ENCODE results near the gene CLASRP.

Gene CLASRP

GRCh38 chr19:45063851-45064801 is 25.3 kb downstream of the CLASRP start:
- DNase-seq = no peak

- DNase-seq = no peak
Observed at GRCh38 chr19:45066921-45067661, 28.2 kb downstream of the CLASRP start.

GRCh38 chr19:45068041-45068440 is 29.2 kb downstream of the CLASRP start:
- DNase-seq = no peak

- no peak for DNase-seq
Observed at GRCh38 chr19:45069056-45069455, 30.2 kb downstream of the CLASRP start.

DNA sequence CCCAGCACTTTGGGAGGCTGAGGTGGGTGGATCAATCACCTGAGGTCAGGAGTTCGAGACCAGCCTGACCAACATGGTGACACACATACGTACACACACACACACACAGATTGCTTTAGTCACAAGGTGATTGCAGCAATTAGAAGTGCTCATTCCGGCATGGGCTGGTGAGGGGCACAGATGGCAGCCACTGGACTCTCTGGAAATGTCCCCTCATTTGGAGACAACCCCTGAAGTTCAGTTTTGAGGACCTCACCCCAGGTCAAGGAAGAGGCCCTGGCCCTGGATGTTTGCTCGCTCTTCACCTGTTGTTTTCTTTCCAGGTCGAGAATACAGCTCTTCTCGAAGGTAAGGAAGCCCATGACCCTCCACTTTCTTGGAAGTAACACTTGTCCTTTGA is 31.4 kb downstream of the CLASRP start:
- DNase-seq = no peak

DNA sequence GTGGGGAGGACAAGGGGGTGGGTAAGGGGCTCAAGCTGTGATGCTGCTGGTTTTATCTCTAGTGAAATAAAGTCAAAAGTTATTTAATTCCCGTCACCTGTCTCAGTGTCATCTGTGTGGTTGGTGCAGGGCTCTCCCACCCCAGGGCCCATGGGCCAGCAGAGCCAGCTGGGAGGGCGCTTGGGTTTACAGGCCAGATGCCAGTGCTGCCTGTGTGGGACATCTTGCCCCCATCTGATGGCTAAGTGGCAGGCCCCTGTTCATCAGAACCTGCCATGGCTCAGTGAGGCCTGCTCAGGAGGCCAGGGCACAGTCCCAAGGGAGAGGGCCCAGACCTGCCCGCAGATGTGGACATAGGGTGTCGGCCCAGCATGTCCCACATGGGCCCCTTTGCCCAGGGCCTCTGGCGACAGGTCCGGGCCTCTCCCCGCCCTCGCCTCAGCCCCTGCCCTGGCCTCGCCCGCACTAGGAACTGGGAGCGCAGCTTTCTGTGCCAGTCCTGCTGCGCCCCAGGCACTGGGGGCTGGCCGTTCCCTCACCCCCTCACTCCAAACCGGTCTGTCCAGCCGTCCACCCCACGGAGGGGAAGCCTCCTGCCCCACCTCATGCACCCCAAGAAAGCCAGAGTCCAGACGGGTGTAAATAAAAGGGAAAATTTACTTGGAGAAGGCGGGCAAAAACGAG is 32.2 kb downstream of the CLASRP start:
- DNase-seq = no peak

DNA sequence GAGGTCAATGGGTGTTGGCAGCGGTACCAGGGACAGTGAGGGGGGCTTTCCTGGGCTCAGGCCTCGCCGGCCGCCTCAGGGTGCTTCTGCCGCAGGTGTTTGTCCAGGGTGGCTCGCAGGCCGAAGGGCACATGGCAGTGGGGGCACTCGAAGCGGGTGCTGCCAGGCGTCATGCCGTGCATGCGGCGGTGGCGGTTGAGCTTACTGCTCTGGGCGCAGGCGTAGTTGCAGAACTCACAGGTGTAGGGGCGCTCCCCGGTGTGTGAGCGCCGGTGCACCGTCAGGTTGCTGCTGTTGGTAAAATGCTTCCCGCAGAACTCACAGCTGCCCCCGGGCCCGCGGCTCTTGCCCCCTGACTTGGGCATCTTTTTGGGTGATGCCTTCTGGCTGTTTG is 32.7 kb downstream of the CLASRP start:
- DNase-seq = no peak

DNA sequence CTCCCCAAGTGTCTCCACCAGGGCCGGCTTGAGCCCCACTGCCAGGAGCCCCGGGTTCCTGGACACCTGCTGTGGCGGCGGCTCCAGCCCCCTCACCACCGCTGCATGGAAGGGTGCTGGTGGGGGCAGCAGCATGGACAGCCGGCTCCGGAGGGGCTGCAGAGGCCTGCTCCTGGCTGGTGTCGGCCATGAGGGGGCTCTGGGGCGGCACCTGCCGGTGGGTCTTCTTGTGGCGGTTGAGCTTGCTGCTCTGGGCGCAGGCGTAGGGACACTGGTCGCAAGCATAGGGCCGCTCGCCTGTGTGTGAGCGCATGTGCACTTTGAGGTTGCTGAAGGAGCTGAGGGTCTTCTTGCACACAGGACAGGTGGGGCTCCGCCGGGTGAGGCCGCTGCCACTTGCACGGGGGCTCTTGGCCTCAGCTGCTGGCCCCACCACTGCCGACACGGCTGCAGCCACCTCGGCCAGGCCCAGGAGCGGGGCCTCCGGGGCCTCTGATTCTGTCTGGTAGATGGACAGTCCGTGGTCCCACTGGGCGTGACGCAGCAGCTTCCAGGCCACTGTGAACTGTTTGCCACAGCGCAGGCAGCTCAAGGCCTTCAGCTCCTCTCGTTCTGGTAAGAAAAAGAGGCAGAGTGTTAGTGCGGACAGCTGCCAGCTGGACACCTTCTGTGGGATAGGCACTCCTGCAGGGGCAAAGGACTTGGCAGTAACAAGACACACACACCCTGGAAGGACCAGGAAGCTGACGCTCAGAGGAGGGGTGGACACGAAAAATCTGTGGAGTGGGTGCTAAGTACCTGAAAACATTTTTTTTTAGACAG is 33.3 kb downstream of the CLASRP start:
- DNase-seq = no peak

GRCh38 chr19:45074744-45075300 is 36.0 kb downstream of the CLASRP start:
- DNase-seq = no peak

DNA sequence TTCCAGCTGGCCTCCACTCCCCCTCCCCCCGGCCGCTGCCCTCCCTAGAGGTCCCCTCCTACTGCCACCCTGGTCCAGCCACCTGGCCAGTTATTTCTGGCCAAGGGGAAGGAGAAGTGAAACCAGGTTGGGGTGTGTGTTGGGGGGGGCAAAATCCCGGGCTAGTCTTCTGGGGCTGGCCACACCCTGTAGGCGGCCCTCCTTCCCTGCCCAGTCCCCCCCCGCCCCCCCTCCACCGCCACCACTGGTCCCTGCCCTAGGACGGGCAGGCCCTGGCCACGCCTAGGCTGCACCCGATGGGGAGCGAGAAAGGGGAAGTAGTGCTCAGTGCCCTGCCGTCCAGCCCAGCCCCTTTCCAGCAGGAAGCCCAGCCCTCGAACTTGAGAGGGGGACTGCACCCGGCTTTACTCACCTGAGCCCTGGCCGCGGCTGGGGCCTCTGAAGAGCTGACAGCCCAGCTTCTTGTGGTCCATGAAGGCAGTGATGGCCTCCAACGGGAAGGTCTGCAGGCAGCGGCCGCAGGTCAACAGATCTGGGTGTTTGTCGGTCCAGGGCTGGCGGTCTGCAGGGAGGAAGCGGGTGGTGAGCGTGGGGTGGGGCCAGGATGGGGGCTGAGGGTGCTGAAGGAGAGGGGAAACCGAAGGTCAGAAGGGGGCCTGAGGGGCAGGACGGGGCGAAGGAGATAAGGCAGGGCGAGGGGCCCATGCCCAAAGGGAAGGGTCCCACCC is 36.6 kb downstream of the CLASRP start:
- DNase-seq = no peak

GRCh38 chr19:45076029-45076850 is 37.4 kb downstream of the CLASRP start, which contains the start of gene ZNF296:
ZNF296 (minus strand) TSS chr19:45076478; CDS start chr19:45076373, 105 bp downstream.
- no peak for DNase-seq

- no peak for DNase-seq
Observed at GRCh38 chr19:45076851-45077730, 38.2 kb downstream of the CLASRP start.

- no peak for DNase-seq
Observed at GRCh38 chr19:45078390-45079062, 39.7 kb downstream of the CLASRP start.

DNA sequence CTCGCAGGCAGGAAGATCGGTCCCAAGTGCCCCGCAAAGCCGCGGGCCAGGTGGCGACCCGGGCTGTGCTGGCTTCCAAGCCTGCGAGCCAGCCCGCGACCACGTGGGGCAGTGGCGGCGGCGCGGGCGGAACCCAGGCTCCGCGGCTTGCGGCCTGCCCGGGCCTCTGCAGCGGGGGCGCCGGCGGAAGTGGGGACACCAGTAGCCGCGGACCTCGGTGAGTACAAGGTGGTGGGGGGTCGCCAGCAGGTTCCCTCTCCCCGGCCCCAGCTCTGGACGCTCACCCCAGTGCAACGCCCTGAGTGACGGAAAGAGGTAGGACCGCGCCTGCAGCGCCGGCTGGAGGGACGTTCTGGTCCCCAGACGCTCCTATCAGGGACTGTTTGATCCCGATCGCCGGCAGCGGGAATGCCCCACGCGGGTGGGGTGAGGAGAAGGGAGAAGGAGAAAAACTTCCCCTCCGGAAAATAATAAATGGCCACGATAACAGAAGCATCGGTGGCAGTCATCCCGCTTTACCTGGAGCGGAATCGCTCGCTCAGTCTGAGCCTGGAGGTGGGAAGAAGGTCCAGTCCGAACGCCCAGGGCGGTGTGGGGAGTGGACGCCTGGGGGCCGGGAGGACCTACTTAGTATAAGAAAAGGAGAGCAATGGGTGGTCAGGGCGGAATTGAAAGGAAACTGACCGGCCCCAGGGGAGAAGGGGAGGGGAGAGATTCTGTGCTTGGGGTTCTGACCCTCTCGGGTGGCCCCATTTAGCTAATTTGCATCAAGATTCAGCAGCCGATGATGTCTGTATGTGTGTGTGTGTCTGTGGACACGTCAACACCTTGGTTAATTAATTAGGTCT is 40.4 kb downstream of the CLASRP start, which contains the start of gene GEMIN7:
Gene GEMIN7 (plus strand): TSS at position 198 of the 848 bp plus-strand sequence. CDS start 10,855 bp downstream, outside the sequence.
- peak; percentile 18 for DNase-seq

DNA sequence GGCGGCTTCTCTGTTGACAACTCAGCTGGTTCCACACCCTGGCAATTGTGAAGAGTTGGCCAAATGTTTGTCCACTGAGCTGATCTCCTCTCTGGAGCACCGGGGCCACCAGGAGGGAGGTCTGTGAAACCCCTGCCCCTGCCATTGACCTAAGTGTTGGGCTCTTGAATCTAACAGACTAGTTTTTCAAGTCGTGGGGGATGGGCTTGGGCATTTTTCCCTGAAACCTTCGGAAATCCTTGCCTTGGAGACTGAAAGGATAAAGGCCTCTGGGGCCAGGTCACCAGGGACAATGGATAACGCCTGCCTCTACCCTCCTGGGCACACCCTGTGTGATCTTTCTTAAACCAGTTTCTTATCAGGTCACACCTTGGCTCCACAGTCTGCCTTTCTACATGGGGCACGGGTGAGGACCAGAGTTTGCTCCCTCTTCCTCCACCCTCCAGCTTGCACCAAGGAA is 41.1 kb downstream of the CLASRP start:
- DNase-seq = no peak

GRCh38 chr19:45082170-45082569 is 43.3 kb downstream of the CLASRP start:
- DNase-seq = no peak

DNA sequence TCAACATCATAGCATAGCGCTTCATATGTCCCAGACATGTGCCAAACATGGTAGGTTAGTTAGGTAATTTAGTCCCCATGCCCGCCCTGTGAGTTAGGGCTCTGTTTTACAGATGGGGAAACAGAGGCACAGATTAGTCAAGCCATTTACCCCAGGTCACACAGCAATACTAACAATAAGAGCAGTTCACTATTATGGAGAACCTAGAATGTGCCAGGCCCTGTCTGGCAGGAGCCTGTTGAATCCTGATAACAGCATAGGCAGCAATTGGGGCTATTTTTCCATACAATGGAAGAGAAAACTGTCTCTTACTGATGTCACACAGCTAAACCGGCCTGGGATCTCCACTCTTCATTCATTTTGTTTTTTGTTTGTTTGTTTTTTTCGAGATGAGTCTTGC is 47.6 kb downstream of the CLASRP start:
- DNase-seq = no peak

- no peak for DNase-seq
Observed at GRCh38 chr19:45087531-45087930, 48.7 kb downstream of the CLASRP start.

All from NCI-H1092 (cell line).